Superior temporal gyrus (tissue), 1 donor: ENCODE measurements around the gene MAPKAPK3.

Experiments used
- DNase-seq: peaks from one replicate; pipeline ENCODE4 v3.0.0-alpha.2; 2016; ENCODE audit errors: extremely low spot score

Gene MAPKAPK3

DNA sequence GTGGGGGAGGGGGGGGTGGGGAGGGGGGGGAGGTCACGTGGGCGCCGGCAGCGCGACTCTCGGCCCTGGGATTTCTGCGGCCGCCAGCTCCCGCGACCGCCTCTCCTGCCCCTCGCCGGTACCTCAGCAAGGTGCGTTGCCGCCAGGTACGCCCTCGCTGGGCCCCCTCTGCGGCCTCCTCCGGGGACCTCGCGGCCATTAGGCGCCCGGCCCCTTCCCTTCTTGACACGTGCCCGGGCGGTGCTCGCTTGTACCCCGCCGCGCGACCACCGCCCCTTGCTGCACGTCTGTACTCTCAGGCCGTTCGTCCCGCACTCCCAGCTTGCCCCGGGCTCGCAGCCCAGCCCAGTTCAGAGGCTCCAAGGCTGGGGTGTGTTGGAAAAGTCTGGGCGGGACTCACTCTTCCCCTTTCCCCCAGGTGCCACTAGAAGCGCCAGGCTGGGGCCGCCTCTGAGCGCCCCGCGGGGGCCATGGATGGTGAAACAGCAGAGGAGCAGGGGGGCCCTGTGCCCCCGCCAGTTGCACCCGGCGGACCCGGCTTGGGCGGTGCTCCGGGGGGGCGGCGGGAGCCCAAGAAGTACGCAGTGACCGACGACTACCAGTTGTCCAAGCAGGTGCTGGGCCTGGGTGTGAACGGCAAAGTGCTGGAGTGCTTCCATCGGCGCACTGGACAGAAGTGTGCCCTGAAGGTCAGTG lies at the start of gene MAPKAPK3:
Gene MAPKAPK3 (plus strand): TSS at position 56 of the 696 bp plus-strand sequence. CDS start 415 bp downstream, at position 471.
- no peak for DNase-seq

GRCh38 chr3:50567386-50568167 lies 49.4 kb upstream of the MAPKAPK3 start, which contains the start of gene C3orf18:
Gene C3orf18, minus strand, starts transcription at chr3:50567747. Its CDS starts 2,048 bp downstream, at chr3:50565699.
- peak; percentile 92 for DNase-seq

- peak; percentile 94 for DNase-seq
These were observed 47.8 kb upstream of the MAPKAPK3 start, which contains the start of gene HEMK1 for GRCh38 chr3:50568947-50569749. Gene HEMK1, plus strand, starts transcription at chr3:50569522. Its CDS starts 1,583 bp downstream, at chr3:50571105.

- DNase-seq, result no peak
These were observed 46.3 kb upstream of the MAPKAPK3 start for GRCh38 chr3:50570508-50571279.

GRCh38 chr3:50571486-50571885 lies 45.5 kb upstream of the MAPKAPK3 start:
- DNase-seq, result no peak

DNA sequence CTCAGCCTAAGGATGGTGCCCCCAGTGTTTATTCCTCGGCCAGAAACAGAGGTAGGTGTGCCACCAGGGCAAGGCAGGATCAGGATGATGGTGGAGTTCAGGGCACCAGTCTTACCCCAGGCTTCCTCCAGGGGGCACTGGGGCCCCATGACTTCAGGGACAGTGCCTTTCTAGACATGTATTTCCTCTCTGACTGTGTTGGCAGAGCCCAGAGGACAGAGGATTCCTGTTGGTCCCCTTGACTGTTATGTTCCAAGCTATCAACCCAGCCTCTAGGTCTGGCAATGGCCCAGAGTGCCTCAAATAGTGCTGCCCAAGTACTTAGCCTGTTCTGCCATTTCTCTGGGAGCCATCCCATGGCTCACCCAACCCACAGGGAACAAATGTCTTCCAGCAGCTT lies 44.8 kb upstream of the MAPKAPK3 start:
- peak; percentile 82 for DNase-seq

GRCh38 chr3:50572801-50573371 lies 44.1 kb upstream of the MAPKAPK3 start:
- DNase-seq, result no peak

DNA sequence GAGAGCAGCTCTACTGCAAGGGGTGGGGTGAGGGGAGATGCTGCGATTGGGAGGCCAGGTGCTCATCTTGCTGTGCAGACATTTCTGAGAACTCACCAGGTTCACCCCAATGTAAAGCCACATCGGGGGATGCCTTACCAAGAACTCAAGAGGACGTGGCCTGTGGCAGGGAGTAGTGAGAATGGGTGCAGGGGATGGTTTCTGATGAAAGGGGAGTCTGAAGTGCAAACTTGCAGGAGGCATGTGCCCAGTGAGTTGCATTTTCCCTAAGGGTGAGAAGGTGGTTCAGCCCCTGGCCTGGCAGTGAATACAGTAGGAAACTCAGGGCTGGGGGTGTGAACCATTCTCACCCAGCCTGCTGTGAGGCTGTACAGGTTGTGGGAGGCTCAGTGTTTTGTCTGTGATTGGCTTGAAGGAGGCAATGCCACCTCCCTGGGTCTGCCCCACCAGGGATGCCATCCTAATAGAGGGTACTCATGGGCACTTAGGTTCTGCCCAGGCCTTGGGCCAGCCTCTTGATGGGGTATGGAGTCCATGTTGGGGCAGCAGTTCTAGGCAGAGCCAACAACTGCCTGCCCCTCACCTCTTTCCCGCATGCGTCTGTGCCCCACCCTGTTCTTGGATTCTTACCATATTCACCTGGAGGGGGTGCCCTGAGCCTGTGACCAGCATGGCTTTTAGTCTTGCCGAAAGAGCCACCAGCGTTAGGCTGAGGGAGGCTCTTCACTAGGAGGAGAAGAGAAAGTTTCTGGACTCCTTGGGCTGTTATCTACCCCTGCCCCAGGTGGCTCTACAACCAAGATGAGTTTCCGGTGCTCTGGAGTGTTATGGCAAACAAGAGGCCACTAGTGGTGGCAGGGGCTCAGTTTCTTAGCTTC lies 43.1 kb upstream of the MAPKAPK3 start:
- no peak for DNase-seq

DNA sequence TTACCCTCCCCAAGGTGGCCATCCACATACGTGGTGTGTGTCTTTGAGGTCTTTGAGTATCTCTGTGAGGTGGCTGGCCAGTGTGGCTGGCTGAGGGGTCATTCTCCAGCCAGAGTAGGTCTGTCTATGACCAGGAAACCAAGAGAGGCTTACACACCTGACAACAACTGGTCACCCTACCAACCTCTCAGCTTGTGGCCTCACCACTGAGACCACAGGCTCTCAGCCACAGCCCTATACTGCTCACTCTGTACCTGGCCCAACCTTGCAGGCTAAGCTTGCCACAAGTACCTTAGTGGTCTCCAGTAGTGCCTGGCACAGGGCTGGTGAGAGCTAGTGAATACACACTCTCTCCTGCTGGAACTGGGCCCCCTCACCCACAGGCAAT lies 42.5 kb upstream of the MAPKAPK3 start:
- no peak for DNase-seq

DNA sequence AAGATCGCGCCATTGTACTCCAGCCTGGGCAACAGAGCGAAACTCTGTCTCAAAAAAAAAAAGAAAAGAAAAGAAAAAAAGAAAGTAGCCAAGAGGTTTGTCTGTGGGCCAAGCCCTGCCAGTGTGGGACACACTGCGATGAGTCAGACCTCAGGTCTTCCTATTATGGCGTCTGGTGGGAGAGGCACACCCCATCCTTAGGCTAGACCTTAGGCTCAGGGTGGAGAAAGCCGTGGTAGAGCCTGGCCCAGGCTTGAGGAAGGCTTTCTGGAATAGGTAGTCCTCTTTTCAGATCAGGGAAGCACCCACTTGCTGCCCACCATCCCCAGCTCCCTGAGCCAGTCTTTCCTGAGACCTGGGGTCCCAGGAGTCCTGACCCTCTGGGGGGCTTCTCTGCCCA lies 41.6 kb upstream of the MAPKAPK3 start:
- no peak for DNase-seq

- no peak for DNase-seq
These were observed 39.6 kb upstream of the MAPKAPK3 start for GRCh38 chr3:50577348-50577747.

- no peak for DNase-seq
These were observed 36.1 kb upstream of the MAPKAPK3 start for GRCh38 chr3:50580683-50581458.

DNA sequence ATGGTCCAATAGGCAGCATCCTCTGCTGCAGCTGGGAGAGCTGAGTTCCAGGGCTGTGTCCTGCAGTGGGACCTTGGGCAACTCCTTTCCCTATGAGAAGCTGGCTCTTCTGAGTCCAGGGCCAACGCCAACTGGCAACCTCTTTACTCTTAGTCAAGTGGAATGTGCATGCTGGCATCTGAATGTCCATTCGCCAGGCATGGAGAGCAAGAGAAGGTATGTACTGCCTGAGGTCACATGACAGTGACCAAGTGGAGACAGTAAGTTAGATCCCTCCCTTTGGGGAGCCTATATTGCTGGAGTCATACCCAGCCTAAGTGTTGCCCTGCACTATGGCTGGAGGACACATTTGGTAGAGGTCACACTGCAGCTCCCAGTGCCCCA lies 35.5 kb upstream of the MAPKAPK3 start:
- no peak for DNase-seq

DNA sequence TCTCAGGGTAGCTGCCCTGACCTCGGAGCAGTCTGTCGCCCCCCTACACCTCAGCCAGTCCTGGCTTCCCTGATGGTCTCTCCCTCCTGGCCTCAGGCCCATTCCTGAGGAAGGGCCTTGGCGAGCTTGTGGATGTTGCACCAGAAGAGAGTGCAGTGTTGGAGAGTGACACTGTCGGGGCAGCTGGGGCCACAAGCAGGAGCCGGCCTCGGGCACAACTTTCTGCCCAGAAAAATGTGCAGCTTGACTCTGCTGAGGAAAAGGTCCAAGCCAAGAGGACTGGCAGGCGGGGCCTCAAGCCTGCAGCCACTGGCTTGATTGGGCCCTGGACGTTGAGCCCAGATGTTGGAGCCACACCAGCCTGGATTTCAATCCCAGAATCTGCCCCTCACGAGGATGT lies 34.9 kb upstream of the MAPKAPK3 start:
- DNase-seq, result no peak

GRCh38 chr3:50583897-50584296 lies 33.1 kb upstream of the MAPKAPK3 start:
- no peak for DNase-seq

DNA sequence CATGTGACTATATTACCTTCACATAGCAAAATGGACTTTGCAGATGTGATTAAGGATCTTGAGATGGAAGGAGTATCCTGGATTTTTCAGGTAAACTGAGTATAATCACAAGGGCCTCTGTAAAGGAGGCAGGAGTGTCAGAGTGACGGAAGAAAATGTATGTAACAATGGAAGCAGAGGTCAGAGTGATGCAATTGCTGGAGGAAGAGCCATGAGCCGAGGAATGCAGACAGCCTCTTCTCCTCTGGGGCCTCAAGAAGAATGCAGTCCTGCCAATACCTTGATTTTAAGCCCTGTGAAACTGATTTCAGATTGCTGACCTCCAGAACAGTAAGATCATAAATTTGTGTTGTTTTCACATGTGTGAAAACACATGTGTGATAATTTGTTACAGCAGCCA lies 32.6 kb upstream of the MAPKAPK3 start:
- DNase-seq, result no peak

GRCh38 chr3:50585919-50586762 lies 30.8 kb upstream of the MAPKAPK3 start:
- DNase-seq, result no peak

DNA sequence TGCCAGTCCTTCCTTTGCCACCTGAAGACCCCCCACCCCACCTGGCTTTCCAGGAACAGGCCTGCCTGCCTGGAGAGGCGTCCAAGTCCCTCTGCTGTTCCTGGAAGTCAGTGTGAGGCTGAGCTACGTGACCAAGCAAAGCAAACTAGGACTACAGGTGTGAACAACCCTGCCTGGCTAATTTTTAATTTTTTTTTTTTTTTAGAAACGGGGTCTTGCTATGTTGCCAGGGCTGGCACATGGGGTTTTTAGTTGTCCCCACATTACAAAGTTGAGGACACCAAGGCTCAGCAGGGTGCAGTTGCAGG lies 30.2 kb upstream of the MAPKAPK3 start:
- no peak for DNase-seq

- DNase-seq, result no peak
These were observed 29.6 kb upstream of the MAPKAPK3 start for GRCh38 chr3:50587373-50587772.
